Measurements from ENCODE around the gene VPS45. TPM values are rescaled to one million over a fixed set of nuclear protein-coding genes. Genes with fewer than 3 reads are reported as not detected.
A peak's percentile ranks its signal among the peaks of the same experiment; 100 is the strongest.

The VPS45 gene
- total and polyA plus RNA-seq, 12 donors, result 36.5 to 78.9 (median 55.1) TPM

GRCh38 chr1:150069923-150070322 lies 2.3 kb downstream of the VPS45 start:
- no peak overlapping the region for H3K27ac ChIP-seq
- H3K36me3 ChIP-seq (replicated peaks in 1 of 2), result peaks cover 0 to 25% of the 10 kb centered on the region in 2 donors
- no peak for TF ChIP-seq POLR2A (IDR thresholded peaks at IDR 0.05)
- no peak for TF ChIP-seq CTCF (IDR thresholded peaks at IDR 0.05)
- intact Hi-C loops (cut with DNase I), result loop anchor here (5.0 kb wide), 1 partner anchor 97 kb away; no protein-coding TSS in a partner anchor
- 89 to 95% (median 93%) methylated on average over 5 of the region's 5 CpGs for WGBS, 4 donors
- H3K27me3 ChIP-seq, result no peaks in the 10 kb centered on the region
- no peak overlapping the region for H3K4me3 ChIP-seq
- peak in 1 of 7 donors; percentile 49 for DNase-seq
- H3K4me1 ChIP-seq (replicated peaks in 1 of 2), result peaks cover 11 to 32% of the 10 kb centered on the region in 2 donors
- no peaks in the 10 kb centered on the region for H3K9me3 ChIP-seq (replicated peaks in 1 of 3)

GRCh38 chr1:150072959-150073358 lies 5.4 kb downstream of the VPS45 start:
- no peaks in the 10 kb centered on the region for H3K27me3 ChIP-seq
- no peak overlapping the region for H3K4me3 ChIP-seq
- peaks cover 0 to 49% of the 10 kb centered on the region in 2 donors for H3K36me3 ChIP-seq (replicated peaks in 1 of 2)
- H3K27ac ChIP-seq, result no peak overlapping the region
- H3K9me3 ChIP-seq (replicated peaks in 1 of 3), result no peaks in the 10 kb centered on the region
- H3K4me1 ChIP-seq (replicated peaks in 1 of 2), result peaks cover 0 to 15% of the 10 kb centered on the region in 2 donors
- 50 to 54% (median 51%) methylated on average over 3 of the region's 3 CpGs for WGBS, 4 donors
- no peak for DNase-seq
- TF ChIP-seq CTCF (IDR thresholded peaks at IDR 0.05) (peak; percentile 5 to 69 (median 54)), POLR2A (IDR thresholded peaks at IDR 0.05) (no peak)
- intact Hi-C loops (cut with DNase I), result loop anchor here (5.0 kb wide), 1 partner anchor 94 kb away; no protein-coding TSS in a partner anchor

GRCh38 chr1:150073516-150073915 lies 5.9 kb downstream of the VPS45 start:
- intact Hi-C loops (cut with DNase I), result loop anchor here (5.0 kb wide), 1 partner anchor 94 kb away; no protein-coding TSS in a partner anchor
- H3K4me1 ChIP-seq (replicated peaks in 1 of 2), result peaks cover 0 to 11% of the 10 kb centered on the region in 2 donors
- H3K27ac ChIP-seq, result no peak overlapping the region
- peaks cover 0 to 55% of the 10 kb centered on the region in 2 donors for H3K36me3 ChIP-seq (replicated peaks in 1 of 2)
- 83 to 87% (median 86%) methylated on average over 2 of the region's 2 CpGs for WGBS, 4 donors
- no peak for DNase-seq
- no peaks in the 10 kb centered on the region for H3K9me3 ChIP-seq (replicated peaks in 1 of 3)
- H3K27me3 ChIP-seq, result no peaks in the 10 kb centered on the region
- H3K4me3 ChIP-seq, result no peak overlapping the region
- TF ChIP-seq POLR2A (IDR thresholded peaks at IDR 0.05), result no peak

- H3K4me1 ChIP-seq (replicated peaks in 1 of 2), result no peaks in the 10 kb centered on the region
- intact Hi-C loops (cut with DNase I), result no loop called here
- WGBS, 4 donors, result 89 to 95% (median 91%) methylated on average over 2 of the region's 2 CpGs
- peaks cover 0 to 62% of the 10 kb centered on the region in 2 donors for H3K36me3 ChIP-seq (replicated peaks in 1 of 2)
- H3K9me3 ChIP-seq (replicated peaks in 1 of 3), result peaks cover 0 to 3% (median 0%) of the 10 kb centered on the region in 3 donors
- DNase-seq, result no peak
- no peak overlapping the region for H3K4me3 ChIP-seq
- H3K27ac ChIP-seq, result no peak overlapping the region
- no peaks in the 10 kb centered on the region for H3K27me3 ChIP-seq
- no peak for TF ChIP-seq CTCF (IDR thresholded peaks at IDR 0.05)
- TF ChIP-seq POLR2A (IDR thresholded peaks at IDR 0.05), result no peak
These were observed 8.5 kb downstream of the VPS45 start for GRCh38 chr1:150076066-150076465.

DNA sequence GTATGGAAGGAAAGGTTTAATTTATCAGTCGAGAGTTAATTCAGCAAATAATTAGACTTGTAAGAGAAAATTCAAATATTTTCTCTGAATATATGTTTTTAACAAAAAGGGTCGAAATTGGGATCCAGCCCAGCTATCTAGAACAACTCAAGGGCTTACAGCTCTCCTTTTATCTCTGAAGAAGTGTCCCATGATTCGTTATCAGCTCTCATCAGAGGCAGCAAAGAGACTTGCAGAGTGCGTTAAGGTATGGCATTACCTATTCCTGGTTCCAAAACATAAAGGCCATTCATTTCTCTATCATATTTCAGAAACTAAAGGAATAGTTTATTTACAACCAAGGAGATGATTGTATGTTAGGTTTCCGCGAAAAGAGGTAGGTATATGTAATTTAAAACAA lies 9.4 kb downstream of the VPS45 start:
- Histone ChIP-seq H3K9me3 (replicated peaks in 1 of 3) (peaks cover 0 to 5% (median 0%) of the 10 kb centered on the region in 3 donors), H3K36me3 (replicated peaks in 1 of 2) (peaks cover 0 to 70% of the 10 kb centered on the region in 2 donors), H3K4me3 (no peak overlapping the region), H3K27me3 (no peaks in the 10 kb centered on the region), H3K27ac (no peak overlapping the region), H3K4me1 (replicated peaks in 1 of 2) (no peaks in the 10 kb centered on the region)
- WGBS, 4 donors, result 86 to 95% (median 93%) methylated on average over 6 of the region's 6 CpGs
- TF ChIP-seq POLR2A (IDR thresholded peaks at IDR 0.05) (no peak), CTCF (IDR thresholded peaks at IDR 0.05) (no peak)
- intact Hi-C loops (cut with DNase I), result no loop called here
- DNase-seq, result no peak
